GM19372 (cell line): ENCODE data around the gene PRODH.
"Not testable (repeated sequence)": the region's sequence is repeated elsewhere in the genome, so short reads cannot be mapped to it uniquely, and the experiment has no call there.

Source experiments
- ATAC-seq: cut with Tn5 transposase; IDR thresholded peaks from one replicate; pipeline ENCODE4 v1.9.1; 2021; ENCODE audit warnings: mild to moderate bottlenecking, low read depth, moderate library complexity; ENCODE audit not compliant: unreplicated experiment

Gene PRODH

GRCh38 chr22:18956121-18956895 is 20.2 kb upstream of the PRODH start:
- not testable (repeated sequence) for ATAC-seq

- ATAC-seq = no peak
Measured at GRCh38 chr22:18955696-18956095, 19.6 kb upstream of the PRODH start.

GRCh38 chr22:18954990-18955571 is 19.0 kb upstream of the PRODH start:
- no peak for ATAC-seq

- not testable (repeated sequence) for ATAC-seq
Measured at GRCh38 chr22:18954303-18954989, 18.4 kb upstream of the PRODH start.

GRCh38 chr22:18953128-18953527 is 17.0 kb upstream of the PRODH start:
- ATAC-seq = not testable (repeated sequence)

GRCh38 chr22:18952022-18952421 is 15.9 kb upstream of the PRODH start:
- ATAC-seq = no peak

GRCh38 chr22:18950141-18950540 is 14.0 kb upstream of the PRODH start:
- ATAC-seq = no peak

GRCh38 chr22:18947905-18948304 is 11.8 kb upstream of the PRODH start:
- ATAC-seq = no peak

GRCh38 chr22:18947105-18947504 is 11.0 kb upstream of the PRODH start:
- ATAC-seq = not testable (repeated sequence)

- not testable (repeated sequence) for ATAC-seq
Measured at GRCh38 chr22:18938691-18939090, 2.6 kb upstream of the PRODH start.

GRCh38 chr22:18934688-18935087 is 1.4 kb downstream of the PRODH start:
- ATAC-seq = not testable (repeated sequence)

- no peak for ATAC-seq
Measured at GRCh38 chr22:18933914-18934313, 2.2 kb downstream of the PRODH start.

- ATAC-seq = no peak
Measured at GRCh38 chr22:18931905-18932652, 4.0 kb downstream of the PRODH start.

GRCh38 chr22:18929459-18929858 is 6.6 kb downstream of the PRODH start:
- no peak for ATAC-seq

- ATAC-seq = no peak
Measured at GRCh38 chr22:18927573-18927972, 8.5 kb downstream of the PRODH start.

- no peak for ATAC-seq
Measured at GRCh38 chr22:18927020-18927419, 9.1 kb downstream of the PRODH start.

- no peak for ATAC-seq
Measured at GRCh38 chr22:18925368-18926064, 10.6 kb downstream of the PRODH start.

- ATAC-seq = not testable (repeated sequence)
Measured at GRCh38 chr22:18920257-18920902, 15.7 kb downstream of the PRODH start.

- ATAC-seq = not testable (repeated sequence)
Measured at GRCh38 chr22:18917818-18918217, 18.3 kb downstream of the PRODH start.

GRCh38 chr22:18915550-18915949 is 20.5 kb downstream of the PRODH start:
- ATAC-seq = not testable (repeated sequence)
